Left ventricle myocardium superior (tissue), 1 donor: ENCODE measurements around the gene ZRANB2. TPM values are rescaled to one million over a fixed set of nuclear protein-coding genes. Genes with fewer than 3 reads are reported as not detected.

Experiments
- ATAC-seq: fragments of 200-7000 bp; cut with Tn5 transposase; one replicate; pipeline ENCODE4 v1.9.1; 2020; ENCODE audit warnings: mild to moderate bottlenecking, moderate library complexity
- DNase-seq: peaks from one replicate; pipeline ENCODE4 v3.0.0-alpha.2; 2020
- intact Hi-C: fragments of 100-400 bp; cut with micrococcal nuclease; formaldehyde crosslinking; loops from one replicate; pipeline ENCODE4 v1.11.0; 2022
- total RNA-seq: library from RNA; stranded (reverse); fragmentation: NEBNext Ultra II Directional; extraction: Animal tissue kit (Norgen Biotek cat#: 25700); gene quantifications from one replicate; pipeline ENCODE4 v1.2.1, GENCODE V29; 2021
- donor health status: DM: no; HTN: yes; CAD: no; lungs with severe emphysema.

The ZRANB2 gene
- total RNA-seq, 1 donor from 2014 or later = 53.8 TPM

DNA sequence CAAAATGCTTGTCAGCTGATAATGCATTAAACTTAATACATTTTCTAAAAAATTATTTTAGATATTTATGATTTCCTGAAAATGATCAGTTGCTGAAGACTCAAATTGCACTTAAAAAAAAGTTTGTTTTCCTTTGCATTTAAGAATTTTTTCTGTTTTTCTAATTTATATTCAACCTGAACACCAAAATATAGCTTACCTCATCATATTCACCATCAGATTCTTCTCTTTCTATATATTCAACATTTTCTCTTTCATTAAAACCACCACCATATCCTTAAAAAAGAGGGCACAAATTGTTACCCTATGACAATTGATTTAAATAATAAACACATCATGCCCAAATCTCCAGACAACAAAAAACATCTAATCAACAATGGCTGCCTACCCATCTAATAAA is 8.6 kb downstream of the ZRANB2 start:
- intact Hi-C loops = no loop called here

GRCh38 chr1:71071720-71072119 is 9.1 kb downstream of the ZRANB2 start:
- intact Hi-C loops = no loop called here
- DNase-seq (no peak), ATAC-seq (peak; percentile 62)

More for the DNA sequence above, 8.6 kb downstream of the ZRANB2 start:
- DNase-seq (no peak), ATAC-seq (no peak)

DNA sequence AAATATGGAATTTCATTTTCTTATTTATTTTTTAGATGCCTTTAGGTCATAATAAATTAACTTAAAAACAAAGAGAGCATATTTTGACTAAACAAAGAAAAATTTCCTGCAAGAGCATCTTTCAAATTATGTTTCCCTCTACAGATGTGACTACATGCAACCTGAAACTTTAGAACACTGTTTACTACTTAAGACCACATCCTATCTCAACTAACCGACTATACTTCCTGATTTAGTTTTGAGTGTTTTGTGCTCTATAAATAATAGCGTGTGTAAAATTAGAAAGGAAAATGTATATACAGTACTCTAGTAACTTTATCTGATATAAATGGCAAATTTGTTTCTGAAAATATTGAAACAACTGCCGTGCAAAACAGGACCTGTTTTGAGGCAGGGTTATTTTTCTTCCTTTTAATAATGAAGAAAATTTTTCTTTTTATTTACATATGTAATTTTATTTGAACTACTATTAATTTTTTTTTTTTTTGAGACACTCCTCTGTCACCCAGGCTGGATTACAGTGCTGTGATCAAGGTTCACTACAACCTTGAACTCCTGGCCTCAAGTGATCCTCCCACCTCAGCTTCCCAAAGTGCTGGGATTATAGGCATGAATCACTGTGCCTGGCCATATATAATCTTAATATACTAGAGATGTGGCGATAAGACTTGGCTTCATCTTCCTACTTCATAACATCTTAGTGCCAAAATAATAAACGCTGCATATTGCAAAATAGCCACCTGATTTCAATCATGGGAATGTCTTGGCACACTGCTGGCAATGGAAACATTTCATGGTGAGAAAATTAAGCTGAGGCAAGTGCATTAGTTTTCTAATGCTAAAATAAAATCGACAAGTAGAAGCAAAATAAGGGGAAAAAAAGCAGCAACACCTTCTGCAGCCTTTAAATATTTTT is 12.3 kb downstream of the ZRANB2 start:
- no peak for ATAC-seq
- no peak for DNase-seq
- intact Hi-C loops = no loop called here

- peak; percentile 17 for ATAC-seq
- intact Hi-C loops = no loop called here
- DNase-seq = no peak
Observed at GRCh38 chr1:71054791-71055190, 26.0 kb downstream of the ZRANB2 start.

GRCh38 chr1:71054281-71054731 is 26.5 kb downstream of the ZRANB2 start:
- ATAC-seq = peak; percentile 40
- intact Hi-C loops = no loop called here
- peak; percentile 22 for DNase-seq

- intact Hi-C loops = no loop called here
- DNase-seq = no peak
- no peak for ATAC-seq
Observed at GRCh38 chr1:71053758-71054157, 27.1 kb downstream of the ZRANB2 start.

DNA sequence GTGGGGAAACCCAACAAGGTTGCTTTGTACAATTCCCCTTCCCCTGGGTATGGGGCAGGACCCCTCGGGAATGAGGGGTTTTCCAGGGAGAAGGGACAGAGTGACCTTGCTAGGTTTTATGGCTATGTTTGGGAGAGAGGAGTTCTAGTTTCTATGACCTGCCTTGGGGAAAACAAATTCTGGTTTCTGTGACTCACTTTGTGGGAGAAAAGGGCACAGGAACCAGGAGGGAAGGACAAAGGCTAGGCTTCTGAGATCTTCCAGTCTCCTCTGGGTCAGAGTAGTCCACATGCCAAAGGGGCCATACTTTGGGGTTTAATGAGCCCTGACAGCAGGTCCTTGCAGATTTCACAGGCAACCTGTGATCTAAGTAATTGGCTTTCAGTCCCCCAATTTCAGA is 27.7 kb downstream of the ZRANB2 start:
- intact Hi-C loops = no loop called here
- ATAC-seq (no peak), DNase-seq (no peak)

DNA sequence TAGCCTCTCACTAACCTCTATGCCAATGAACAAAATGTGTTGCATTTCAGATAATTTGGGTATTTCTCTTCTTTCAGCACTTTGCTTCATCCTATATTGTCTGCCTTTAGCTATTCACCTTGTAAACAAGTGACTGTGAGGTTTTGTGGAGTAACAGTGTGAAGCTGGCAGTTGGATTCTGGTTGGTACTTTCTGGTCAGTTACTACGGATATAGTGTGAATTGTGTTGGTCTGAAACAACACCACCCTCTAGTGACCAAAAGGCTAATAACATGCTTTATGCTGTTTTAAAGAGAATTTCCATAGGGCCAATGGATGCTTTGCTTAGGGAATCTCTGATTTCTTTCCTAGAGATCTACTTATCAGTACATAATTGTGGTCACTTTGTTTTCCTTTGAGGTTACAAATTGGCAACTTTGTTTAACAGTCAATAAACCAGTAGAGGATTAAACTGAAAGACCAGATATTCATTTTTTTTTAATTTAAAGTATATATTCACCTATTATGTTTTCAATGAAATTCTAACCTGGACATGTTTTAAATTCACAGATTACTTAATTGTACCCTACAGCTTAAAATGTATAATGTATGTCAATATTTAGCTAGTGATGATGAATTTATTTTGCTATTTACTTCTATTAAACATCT is 30.8 kb downstream of the ZRANB2 start:
- ATAC-seq = peak; percentile 39
- intact Hi-C loops = loop anchor here (2.0 kb wide), 2 partner anchors 365 to 521 kb away; no protein-coding TSS in a partner anchor
- no peak for DNase-seq

DNA sequence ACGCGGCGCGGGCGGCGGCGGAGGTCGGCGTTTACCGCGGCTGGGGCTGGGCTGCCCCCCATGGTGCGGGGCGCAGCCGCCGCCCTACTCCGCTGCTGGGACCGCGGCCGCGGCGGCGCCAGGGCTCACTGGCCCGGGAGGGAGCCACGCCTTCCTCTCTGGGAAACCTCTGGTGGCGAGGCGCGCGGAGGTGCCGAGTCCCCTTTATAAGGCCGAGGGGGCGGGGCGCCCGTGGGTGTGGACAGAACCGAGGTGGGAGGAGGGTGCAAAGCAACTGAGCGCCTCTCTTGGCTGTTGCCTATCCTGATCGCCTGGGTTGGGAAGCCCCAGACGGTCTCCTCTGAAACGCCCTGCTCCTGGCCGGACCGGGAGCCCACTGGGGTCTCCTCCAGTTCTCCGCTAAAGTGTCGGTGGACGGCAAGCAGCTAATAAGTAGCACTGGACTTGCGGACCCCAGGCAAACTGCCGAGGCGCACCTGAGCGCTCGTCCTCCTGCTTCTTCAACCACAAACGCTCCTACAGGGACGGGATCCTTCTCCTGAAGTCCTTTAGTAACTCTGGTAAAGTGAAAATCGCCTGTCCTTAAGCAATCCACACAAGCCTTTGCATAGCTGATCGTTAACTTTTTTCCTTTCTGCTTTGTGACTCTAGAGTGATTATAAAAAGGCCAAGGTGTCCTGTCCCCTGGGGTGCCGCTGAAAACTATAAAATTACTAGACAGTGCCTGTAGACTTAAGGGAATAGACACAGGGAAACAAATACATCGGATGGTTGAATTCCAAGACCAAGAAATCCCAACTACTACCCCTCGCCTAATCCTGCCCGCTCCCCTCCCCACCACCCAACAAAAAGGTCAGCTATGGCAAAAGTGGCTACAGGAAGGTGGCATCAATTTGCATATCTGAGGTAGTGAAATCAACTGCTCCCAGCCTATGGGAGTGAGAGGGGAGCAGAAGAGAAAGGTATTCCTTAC is 32.9 kb downstream of the ZRANB2 start, which contains the start of gene PTGER3:
Gene PTGER3 (minus strand): TSS at position 182 of the 973 bp plus-strand sequence. CDS start 239 bp downstream, outside the sequence.
- DNase-seq = peak; percentile 85
- ATAC-seq = peak; percentile 87
- intact Hi-C loops = no loop called here

DNA sequence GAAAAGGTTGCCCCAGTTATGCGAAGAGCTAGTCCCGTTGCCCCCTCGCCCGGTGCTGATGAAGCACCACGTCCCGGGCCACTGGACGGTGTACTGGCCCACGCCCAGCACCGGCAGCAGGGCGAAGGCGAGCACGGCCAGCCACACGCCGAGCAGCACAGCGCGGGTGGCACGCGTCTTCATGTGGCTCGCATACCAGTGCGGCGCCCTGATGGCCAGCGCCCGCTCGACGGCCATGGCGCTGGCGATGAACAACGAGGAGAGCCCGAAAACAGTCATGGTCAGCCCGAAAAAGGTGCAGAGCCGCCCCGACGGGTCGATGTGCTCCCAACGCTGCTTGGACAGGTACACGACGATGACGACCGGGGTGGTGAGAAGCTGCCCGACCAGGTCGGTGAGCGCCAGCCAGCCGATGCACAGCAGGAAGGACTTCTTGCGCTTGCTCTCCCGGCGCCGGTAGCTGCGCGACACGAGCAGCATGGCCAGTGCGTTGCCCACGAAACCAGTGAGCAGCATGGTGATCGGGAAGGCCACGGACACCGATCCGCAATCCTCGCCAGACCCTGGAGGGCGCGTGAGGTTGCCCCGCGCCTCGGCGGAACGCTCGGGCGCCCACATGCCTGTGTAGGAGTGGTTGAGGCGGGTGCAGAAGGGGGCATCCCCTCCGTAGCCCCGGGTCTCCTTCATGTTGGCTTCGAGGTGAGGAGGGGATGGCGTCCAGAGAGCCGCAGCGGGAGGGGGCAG is 33.8 kb downstream of the ZRANB2 start:
- intact Hi-C loops = no loop called here
- ATAC-seq (peak; percentile 64), DNase-seq (peak; percentile 37)

GRCh38 chr1:71045463-71046028 is 35.3 kb downstream of the ZRANB2 start:
- intact Hi-C loops = no loop called here
- DNase-seq (no peak), ATAC-seq (no peak)

DNA sequence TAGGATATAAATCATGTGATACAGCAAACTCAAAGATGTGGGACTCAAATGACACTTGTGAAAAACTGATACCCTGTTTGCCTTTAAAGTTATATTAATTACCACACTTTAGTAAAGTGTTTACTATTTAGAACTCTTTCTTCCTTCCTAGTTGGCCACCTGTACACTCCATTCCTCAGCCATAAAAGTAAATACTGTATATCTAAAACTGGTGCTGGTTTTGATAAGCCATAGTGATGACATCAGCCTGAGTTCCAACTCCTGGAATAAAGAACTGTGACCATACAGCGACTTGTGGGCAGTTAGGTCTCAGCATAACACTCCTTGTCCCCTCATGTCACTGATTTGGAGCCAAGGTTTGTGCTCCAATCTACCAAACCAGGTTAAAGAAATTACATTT is 36.0 kb downstream of the ZRANB2 start:
- DNase-seq (no peak), ATAC-seq (no peak)
- intact Hi-C loops = no loop called here

GRCh38 chr1:71043065-71043464 is 37.8 kb downstream of the ZRANB2 start:
- intact Hi-C loops = no loop called here
- no peak for DNase-seq
- no peak for ATAC-seq

- ATAC-seq = no peak
- DNase-seq = no peak
- intact Hi-C loops = no loop called here
Observed at GRCh38 chr1:71041806-71042205, 39.0 kb downstream of the ZRANB2 start.

DNA sequence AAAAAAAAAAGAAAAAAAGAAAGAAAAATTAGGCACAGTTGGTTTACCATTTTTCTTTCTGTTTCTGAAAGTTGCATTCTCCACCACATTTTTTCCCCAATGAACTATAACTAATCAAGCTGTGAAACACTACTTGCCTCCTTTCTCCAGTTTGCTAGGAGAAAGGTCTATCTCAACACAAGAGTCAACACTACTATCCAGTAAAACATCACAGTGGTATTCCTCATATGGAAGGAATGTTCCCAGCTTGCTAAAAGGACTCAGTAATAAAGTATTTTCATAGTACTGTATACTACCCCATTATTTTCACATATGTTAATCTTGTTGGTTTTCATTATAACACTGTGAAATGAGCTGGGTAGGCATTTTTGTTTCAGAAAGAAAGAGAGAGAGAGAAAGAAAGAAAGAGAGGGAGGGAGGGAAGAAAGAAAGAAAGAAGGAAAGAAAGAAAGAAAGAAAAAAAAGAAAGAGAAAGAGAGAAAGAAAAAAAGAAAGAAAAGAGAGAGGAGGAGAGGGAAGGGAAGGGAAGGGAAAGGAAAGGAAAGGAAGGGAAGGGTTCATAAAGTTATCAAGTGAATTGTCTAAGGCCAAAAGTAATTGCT is 41.1 kb downstream of the ZRANB2 start:
- no peak for ATAC-seq
- no peak for DNase-seq
- intact Hi-C loops = no loop called here

DNA sequence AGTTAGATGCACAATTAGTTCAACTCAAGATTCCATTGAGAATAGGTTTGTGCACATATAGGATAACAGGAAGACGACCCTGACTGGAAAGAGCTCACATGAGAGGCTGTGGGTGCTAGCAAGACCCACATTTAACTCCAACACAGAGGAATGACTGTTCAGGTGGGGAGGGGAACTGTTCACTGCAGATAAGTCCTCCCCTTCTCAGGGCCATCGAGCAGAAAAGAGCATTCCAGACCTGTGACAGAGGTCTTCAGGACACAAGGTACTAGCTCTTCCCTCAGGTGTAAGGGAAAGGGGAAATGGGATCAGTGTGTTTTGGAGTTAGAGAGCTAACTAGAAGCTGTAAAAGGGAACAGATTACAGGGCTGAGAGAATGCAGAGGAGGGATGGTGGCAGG is 41.9 kb downstream of the ZRANB2 start:
- intact Hi-C loops = no loop called here
- ATAC-seq = no peak

GRCh38 chr1:71037829-71038620 is 42.8 kb downstream of the ZRANB2 start:
- no peak for DNase-seq
- intact Hi-C loops = no loop called here
- no peak for ATAC-seq

More for the DNA sequence above, 41.9 kb downstream of the ZRANB2 start:
- DNase-seq = no peak
